ENCODE data around the gene HBA2.

- no peak for TF ChIP-seq CTCF (conservative IDR thresholded peaks at IDR 0.05; ENCODE audit: low read length)
- no peak for TF ChIP-seq EZH2phosphoT487 (IDR thresholded peaks at IDR 0.05; ENCODE audit: borderline replicate concordance)
Measured at GRCh38 chr16:200388-200787, 27.7 kb downstream of the HBA2 start.
